ENCODE data around the gene COL3A1. TPM values are rescaled to one million over a fixed set of nuclear protein-coding genes. Genes with fewer than 3 reads are reported as not detected.

Gene COL3A1
- total and polyA plus RNA-seq, 2 of the 13 experiments (the other 11 are each of a cell fraction or from before 2014, with no cell fraction given) = 0.04 TPM; not detected in 1

GRCh38 chr2:188949046-188949818 lies 24.9 kb upstream of the COL3A1 start (continued):
- no peak for TF ChIP-seq ARID3A (IDR thresholded peaks at IDR 0.05; ENCODE audit: low read depth, low read length)
- TF ChIP-seq JARID2 (CRISPR knock-in tag; IDR thresholded peaks at IDR 0.05; ENCODE audit: insufficient replicate concordance) = no peak
- no peak for TF ChIP-seq ZNF256 (CRISPR knock-in tag; conservative IDR thresholded peaks at IDR 0.05)

DNA sequence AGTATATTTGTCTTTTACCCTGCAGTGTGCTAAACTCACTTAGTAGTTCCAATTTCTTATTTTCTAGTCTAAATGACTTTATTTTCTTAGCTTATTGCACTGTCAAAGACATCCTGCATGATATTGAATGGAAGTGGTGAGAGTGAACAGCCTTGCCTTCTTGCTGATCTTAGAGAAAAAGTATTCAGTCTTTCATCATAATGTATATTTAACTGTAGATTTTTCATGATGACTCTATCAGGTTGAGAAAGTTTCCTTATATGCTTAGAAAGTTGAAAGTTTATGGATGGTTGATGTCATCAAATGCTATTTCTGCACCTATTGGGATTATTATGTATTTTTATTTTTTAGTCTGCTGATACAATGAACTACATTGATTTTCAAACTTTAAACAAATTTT lies 21.3 kb upstream of the COL3A1 start:
- ChIA-PET CTCF (ENCODE audit: low intra/inter-chr PET ratio, low total read pairs) (no interaction called here), POLR2A (no interaction called here)
- Histone ChIP-seq H2AFZ (ENCODE audit: low read length) (no peak overlapping the region), H3K79me2 (ENCODE audit: insufficient read depth, low read length) (no peaks in the 10 kb centered on the region), H3K4me1 (ENCODE audit: insufficient read depth, low read length) (no peaks in the 10 kb centered on the region), H3K36me3 (replicated peaks in 1 of 2; ENCODE audit: control insufficient read depth in 1 of 2, insufficient read depth in 2 of 2, low read length in 2 of 2) (no peaks in the 10 kb centered on the region), H3K27me3 (ENCODE audit: control insufficient read depth in 1 of 2, insufficient read depth in 2 of 2, low read length in 2 of 2) (0 out of 5 replicates have a peak, but pooled peaks cover 0 to 2% of the 10 kb centered on the region in 2 experiments), H3K4me2 (ENCODE audit: low read depth, low read length) (no peak overlapping the region), H4K20me1 (ENCODE audit: insufficient read depth, low read length) (no peaks in the 10 kb centered on the region), H3K9me3 (ENCODE audit: low read length) (no peaks in the 10 kb centered on the region), H3K9ac (ENCODE audit: insufficient read depth, low read depth, low read length) (no peak overlapping the region), H3K27ac (ENCODE audit: extremely low read length, insufficient read depth, low read length) (no peak overlapping the region), H3K4me3 (replicated peaks in 1 of 3; ENCODE audit: insufficient read depth in 1 of 3, low read depth in 2 of 3, low read length in 3 of 3) (no peak overlapping the region)
- ATAC-seq = no peak
- no peak for DNase-seq (ENCODE audit: low spot score)
- no TSS peak for BruUV-seq (replicated peaks)
- no peak for FAIRE-seq
- in situ Hi-C loops (cut with HindIII; ENCODE audit: extremely low pct_ligation_motif_present, low pct_unique_long_range_greater_than_20kb) (no loop called here), intact Hi-C loops (cut with micrococcal nuclease; ENCODE audit: unreplicated experiment) (no loop called here)
- TF ChIP-seq SP2 (CRISPR knock-in tag; IDR thresholded peaks at IDR 0.05) = no peak
- no peak for TF ChIP-seq ZNF7 (CRISPR knock-in tag; IDR thresholded peaks at IDR 0.05)
- TF ChIP-seq HCFC1 (IDR thresholded peaks at IDR 0.05; ENCODE audit: low read depth, low read length) = no peak
